Measurements from ENCODE around the gene MALRD1. TPM values are rescaled to one million over a fixed set of nuclear protein-coding genes. Genes with fewer than 3 reads are reported as not detected.

The MALRD1 gene
- total RNA-seq, 1 experiment from 2014 or later = not detected

DNA sequence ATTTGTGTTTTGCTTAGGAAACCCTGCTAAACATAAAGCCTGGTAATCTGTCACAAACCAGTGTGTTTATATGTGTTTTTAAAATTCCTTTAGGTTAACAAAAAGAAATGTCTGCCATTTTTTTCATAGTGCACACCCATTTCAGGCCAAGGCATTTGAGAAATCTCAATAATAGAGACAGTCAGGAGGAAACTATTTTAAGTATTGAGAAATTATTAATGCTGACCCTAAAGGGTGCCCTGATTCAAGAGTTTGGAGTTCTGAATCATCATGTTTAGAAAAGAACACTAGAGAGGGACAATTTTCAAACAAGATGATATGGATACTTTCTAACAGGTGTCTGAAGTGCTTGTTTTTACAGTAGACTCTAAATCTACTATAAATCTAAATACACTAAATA is 28.7 kb downstream of the MALRD1 start:
- Histone ChIP-seq H3K9me3 (ENCODE audit: control insufficient read depth, insufficient read depth, low read depth, low read length) (no peaks in the 10 kb centered on the region), H3K27me3 (ENCODE audit: control insufficient read depth, insufficient read depth, low read length) (no peaks in the 10 kb centered on the region), H3K4me3 (ENCODE audit: low read depth in 2 of 2, low read length in 2 of 2) (no peak overlapping the region), H3K27ac (ENCODE audit: low read length) (no peak overlapping the region), H3K4me1 (ENCODE audit: control insufficient read depth, insufficient read depth, low read length) (no peaks in the 10 kb centered on the region), H3K36me3 (ENCODE audit: control insufficient read depth, insufficient read depth, low read length) (no peaks in the 10 kb centered on the region)
- DNase-seq (ENCODE audit: low read depth, low spot score) = no peak
- no peak for ATAC-seq
- TF ChIP-seq POLR2AphosphoS5 (IDR thresholded peaks at IDR 0.05; ENCODE audit: low read depth, low read length) = no peak
- TF ChIP-seq TCF7L2 (IDR thresholded peaks at IDR 0.05; ENCODE audit: low read depth, low read length) = no peak
- TF ChIP-seq, protein P1, sequence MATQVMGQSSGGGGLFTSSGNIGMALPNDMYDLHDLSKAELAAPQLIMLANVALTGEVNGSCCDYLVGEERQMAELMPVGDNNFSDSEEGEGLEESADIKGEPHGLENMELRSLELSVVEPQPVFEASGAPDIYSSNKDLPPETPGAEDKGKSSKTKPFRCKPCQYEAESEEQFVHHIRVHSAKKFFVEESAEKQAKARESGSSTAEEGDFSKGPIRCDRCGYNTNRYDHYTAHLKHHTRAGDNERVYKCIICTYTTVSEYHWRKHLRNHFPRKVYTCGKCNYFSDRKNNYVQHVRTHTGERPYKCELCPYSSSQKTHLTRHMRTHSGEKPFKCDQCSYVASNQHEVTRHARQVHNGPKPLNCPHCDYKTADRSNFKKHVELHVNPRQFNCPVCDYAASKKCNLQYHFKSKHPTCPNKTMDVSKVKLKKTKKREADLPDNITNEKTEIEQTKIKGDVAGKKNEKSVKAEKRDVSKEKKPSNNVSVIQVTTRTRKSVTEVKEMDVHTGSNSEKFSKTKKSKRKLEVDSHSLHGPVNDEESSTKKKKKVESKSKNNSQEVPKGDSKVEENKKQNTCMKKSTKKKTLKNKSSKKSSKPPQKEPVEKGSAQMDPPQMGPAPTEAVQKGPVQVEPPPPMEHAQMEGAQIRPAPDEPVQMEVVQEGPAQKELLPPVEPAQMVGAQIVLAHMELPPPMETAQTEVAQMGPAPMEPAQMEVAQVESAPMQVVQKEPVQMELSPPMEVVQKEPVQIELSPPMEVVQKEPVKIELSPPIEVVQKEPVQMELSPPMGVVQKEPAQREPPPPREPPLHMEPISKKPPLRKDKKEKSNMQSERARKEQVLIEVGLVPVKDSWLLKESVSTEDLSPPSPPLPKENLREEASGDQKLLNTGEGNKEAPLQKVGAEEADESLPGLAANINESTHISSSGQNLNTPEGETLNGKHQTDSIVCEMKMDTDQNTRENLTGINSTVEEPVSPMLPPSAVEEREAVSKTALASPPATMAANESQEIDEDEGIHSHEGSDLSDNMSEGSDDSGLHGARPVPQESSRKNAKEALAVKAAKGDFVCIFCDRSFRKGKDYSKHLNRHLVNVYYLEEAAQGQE (IDR thresholded peaks at IDR 0.05; ENCODE audit: insufficient read depth in 1 of 2, low read depth in 2 of 2, low read length in 1 of 2) = no peak
- TF ChIP-seq SIN3A (IDR thresholded peaks at IDR 0.05; ENCODE audit: borderline replicate concordance, insufficient read depth, low read depth, low read length) = no peak
- TF ChIP-seq, protein P2, sequence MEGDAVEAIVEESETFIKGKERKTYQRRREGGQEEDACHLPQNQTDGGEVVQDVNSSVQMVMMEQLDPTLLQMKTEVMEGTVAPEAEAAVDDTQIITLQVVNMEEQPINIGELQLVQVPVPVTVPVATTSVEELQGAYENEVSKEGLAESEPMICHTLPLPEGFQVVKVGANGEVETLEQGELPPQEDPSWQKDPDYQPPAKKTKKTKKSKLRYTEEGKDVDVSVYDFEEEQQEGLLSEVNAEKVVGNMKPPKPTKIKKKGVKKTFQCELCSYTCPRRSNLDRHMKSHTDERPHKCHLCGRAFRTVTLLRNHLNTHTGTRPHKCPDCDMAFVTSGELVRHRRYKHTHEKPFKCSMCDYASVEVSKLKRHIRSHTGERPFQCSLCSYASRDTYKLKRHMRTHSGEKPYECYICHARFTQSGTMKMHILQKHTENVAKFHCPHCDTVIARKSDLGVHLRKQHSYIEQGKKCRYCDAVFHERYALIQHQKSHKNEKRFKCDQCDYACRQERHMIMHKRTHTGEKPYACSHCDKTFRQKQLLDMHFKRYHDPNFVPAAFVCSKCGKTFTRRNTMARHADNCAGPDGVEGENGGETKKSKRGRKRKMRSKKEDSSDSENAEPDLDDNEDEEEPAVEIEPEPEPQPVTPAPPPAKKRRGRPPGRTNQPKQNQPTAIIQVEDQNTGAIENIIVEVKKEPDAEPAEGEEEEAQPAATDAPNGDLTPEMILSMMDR (IDR thresholded peaks at IDR 0.05) = no peak
- intact Hi-C loops (cut with micrococcal nuclease; ENCODE audit: unreplicated experiment) = no loop called here
- BruUV-seq (replicated peaks) = no TSS peak
- ChIA-PET CTCF (no interaction called here), POLR2A (no interaction called here)
- in situ Hi-C loops (cut with HindIII; ENCODE audit: low pct_unique_long_range_greater_than_20kb, low sequenced_read_pairs) = no loop called here

DNA sequence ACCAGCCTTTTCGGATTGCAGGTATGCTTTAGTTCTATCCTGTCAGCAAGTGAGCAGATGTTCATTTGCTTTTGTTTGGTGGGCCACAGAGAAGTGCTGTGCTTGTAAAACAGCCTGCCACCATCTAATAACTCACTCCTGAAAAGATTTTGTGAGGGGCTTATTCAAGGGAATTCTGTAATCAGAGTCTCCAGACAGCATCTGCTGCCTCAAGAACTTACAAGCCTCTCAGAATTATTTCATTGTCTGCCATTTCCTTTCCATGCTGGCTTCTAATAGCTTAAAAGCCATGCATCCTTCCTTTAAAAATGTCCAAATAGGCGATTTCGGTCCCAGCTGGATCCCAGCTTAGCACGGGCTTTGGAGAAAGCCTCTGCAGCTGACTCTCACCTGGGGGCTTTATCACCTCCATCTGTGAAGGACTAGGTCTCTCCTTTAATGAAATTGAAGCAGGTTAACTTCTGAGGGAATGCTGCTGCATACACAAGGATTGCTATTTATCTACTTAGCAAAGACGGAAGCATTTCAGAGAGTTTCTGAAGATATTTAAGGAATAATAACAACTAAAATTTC is 48.0 kb downstream of the MALRD1 start:
- intact Hi-C loops (cut with micrococcal nuclease; ENCODE audit: unreplicated experiment) = no loop called here
- no peak overlapping the region for H3K4me3 ChIP-seq (ENCODE audit: low read depth in 2 of 2, low read length in 2 of 2)
- no peaks in the 10 kb centered on the region for H3K4me1 ChIP-seq (ENCODE audit: control insufficient read depth, insufficient read depth, low read length)
- DNase-seq (ENCODE audit: low read depth, low spot score) (no peak), ATAC-seq (no peak)
- TF ChIP-seq, protein P2 (IDR thresholded peaks at IDR 0.05) = no peak
- TF ChIP-seq POLR2AphosphoS5 (IDR thresholded peaks at IDR 0.05; ENCODE audit: low read depth, low read length) (no peak), TCF7L2 (IDR thresholded peaks at IDR 0.05; ENCODE audit: low read depth, low read length) (no peak), SIN3A (IDR thresholded peaks at IDR 0.05; ENCODE audit: borderline replicate concordance, insufficient read depth, low read depth, low read length) (no peak)
- TF ChIP-seq, protein P1 (IDR thresholded peaks at IDR 0.05; ENCODE audit: insufficient read depth in 1 of 2, low read depth in 2 of 2, low read length in 1 of 2) = no peak
- no peak overlapping the region for H3K27ac ChIP-seq (ENCODE audit: low read length)
- no peaks in the 10 kb centered on the region for H3K27me3 ChIP-seq (ENCODE audit: control insufficient read depth, insufficient read depth, low read length)
- H3K9me3 ChIP-seq (ENCODE audit: control insufficient read depth, insufficient read depth, low read depth, low read length) = no peaks in the 10 kb centered on the region
- ChIA-PET CTCF (no interaction called here), POLR2A (no interaction called here)
- BruUV-seq (replicated peaks) = no TSS peak
- no peaks in the 10 kb centered on the region for H3K36me3 ChIP-seq (ENCODE audit: control insufficient read depth, insufficient read depth, low read length)
- in situ Hi-C loops (cut with HindIII; ENCODE audit: low pct_unique_long_range_greater_than_20kb, low sequenced_read_pairs) = no loop called here

Data from Panc1 (cell line).